Endothelial cell (in vitro differentiated cells): Measurements from ENCODE around the gene PSMG1. TPM values are rescaled to one million over a fixed set of nuclear protein-coding genes. Genes with fewer than 3 reads are reported as not detected.

Source experiments
- DNase-seq: peaks from one replicate; pipeline ENCODE4 v3.0.0; 2021; ENCODE audit warnings: low spot score
- H3K27ac Mint-ChIP-seq: one replicate; pipeline ENCODE4 v1.8.0; 2021; ENCODE audit warnings: mixed read lengths, inconsistent platforms; ENCODE audit not compliant: unreplicated experiment
- H3K27me3 Mint-ChIP-seq: one replicate; pipeline ENCODE4 v1.8.0; 2021; ENCODE audit warnings: mild to moderate bottlenecking, moderate library complexity, mixed read lengths, inconsistent platforms; ENCODE audit not compliant: unreplicated experiment
- H3K36me3 Mint-ChIP-seq: one replicate; pipeline ENCODE4 v1.8.0; 2021; ENCODE audit warnings: mild to moderate bottlenecking, low read depth, mixed read lengths, inconsistent platforms; ENCODE audit not compliant: unreplicated experiment
- H3K4me1 Mint-ChIP-seq: one replicate; pipeline ENCODE4 v1.8.0; 2021; ENCODE audit warnings: mild to moderate bottlenecking, mixed read lengths, inconsistent platforms; ENCODE audit not compliant: unreplicated experiment
- H3K4me3 Mint-ChIP-seq: one replicate; pipeline ENCODE4 v1.8.0; 2021; ENCODE audit warnings: mild to moderate bottlenecking, mixed read lengths, inconsistent platforms; ENCODE audit not compliant: unreplicated experiment
- H3K9me3 Mint-ChIP-seq: one replicate; pipeline ENCODE4 v1.8.0; 2021; ENCODE audit warnings: mixed read lengths, inconsistent platforms; ENCODE audit not compliant: unreplicated experiment
- CTCF ChIP-seq: fragments of 200-600 bp; sonication (generic); IDR thresholded peaks from one replicate; pipeline ENCODE4 v1.5.0; 2021; ENCODE audit warnings: antibody characterized with exemption; ENCODE audit not compliant: unreplicated experiment
- total RNA-seq: library from RNA; stranded (reverse); fragmentation: NEBNext Ultra II Directional; extraction: Animal tissue kit (Norgen Biotek cat#: 25700); gene quantifications from one replicate; pipeline ENCODE4 v1.2.1, GENCODE V29; 2021; ENCODE audit not compliant: unreplicated experiment

PSMG1 gene
- total RNA-seq, 1 donor from 2014 or later = 36.8 TPM

- peak; percentile 35 for TF ChIP-seq CTCF
- no peak for DNase-seq
- Mint-ChIP-seq H3K27me3 (peaks cover 8% of the 10 kb centered on the region), H3K9me3 (no peaks in the 10 kb centered on the region), H3K27ac (no peak overlapping the region), H3K4me1 (peaks cover 13% of the 10 kb centered on the region), H3K4me3 (no peak overlapping the region), H3K36me3 (peaks cover 15% of the 10 kb centered on the region)
Measured at GRCh38 chr21:39180429-39181019, 2.7 kb downstream of the PSMG1 start.

- peaks cover 23% of the 10 kb centered on the region for H3K36me3 Mint-ChIP-seq
- no peaks in the 10 kb centered on the region for H3K9me3 Mint-ChIP-seq
- TF ChIP-seq CTCF = no peak
- H3K4me1 Mint-ChIP-seq = peaks cover 10% of the 10 kb centered on the region
- DNase-seq = no peak
- H3K4me3 Mint-ChIP-seq = no peak overlapping the region
- H3K27me3 Mint-ChIP-seq = peaks cover 5% of the 10 kb centered on the region
- H3K27ac Mint-ChIP-seq = no peak overlapping the region
Measured at GRCh38 chr21:39178421-39178820, 4.8 kb downstream of the PSMG1 start.

GRCh38 chr21:39176271-39176709, 7.0 kb downstream of the PSMG1 start:
- Mint-ChIP-seq H3K36me3 (peaks cover 28% of the 10 kb centered on the region), H3K4me3 (no peak overlapping the region), H3K27me3 (peaks cover 1% of the 10 kb centered on the region), H3K27ac (no peak overlapping the region), H3K9me3 (no peaks in the 10 kb centered on the region), H3K4me1 (no peaks in the 10 kb centered on the region)
- TF ChIP-seq CTCF = no peak
- DNase-seq = no peak

- Mint-ChIP-seq H3K4me3 (no peak overlapping the region), H3K9me3 (no peaks in the 10 kb centered on the region), H3K36me3 (peaks cover 33% of the 10 kb centered on the region), H3K27ac (peak overlapping the region; percentile 3), H3K27me3 (peaks cover 1% of the 10 kb centered on the region), H3K4me1 (no peaks in the 10 kb centered on the region)
- no peak for TF ChIP-seq CTCF
- DNase-seq = no peak
Measured at GRCh38 chr21:39175665-39176064, 7.6 kb downstream of the PSMG1 start.

GRCh38 chr21:39175154-39175553, 8.1 kb downstream of the PSMG1 start:
- Mint-ChIP-seq H3K4me1 (no peaks in the 10 kb centered on the region), H3K27ac (no peak overlapping the region), H3K4me3 (no peak overlapping the region), H3K9me3 (no peaks in the 10 kb centered on the region), H3K27me3 (peaks cover 1% of the 10 kb centered on the region), H3K36me3 (peaks cover 33% of the 10 kb centered on the region)
- DNase-seq = no peak
- peak; percentile 82 for TF ChIP-seq CTCF
